ENCODE data around the gene MAPK10.

MAPK10 gene

DNA sequence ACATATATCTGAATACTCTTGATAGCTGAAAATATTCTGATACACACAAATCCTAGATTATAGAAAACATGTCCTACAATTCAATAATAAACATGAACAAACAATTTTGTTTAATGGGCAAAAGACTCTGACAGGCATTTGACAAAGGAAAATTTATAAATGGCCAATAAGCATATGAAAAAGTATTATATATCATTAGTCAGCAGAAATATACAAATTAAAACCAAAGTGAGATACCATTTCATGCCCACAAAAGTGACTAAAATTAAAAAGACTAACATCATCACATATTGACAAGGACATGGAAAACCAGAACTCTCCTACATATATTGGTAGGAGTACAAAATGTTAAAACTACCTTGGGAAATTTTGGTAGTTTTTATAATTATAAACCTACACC, 2.7 kb upstream of the MAPK10 start:
- Histone ChIP-seq H3K4me3 (ENCODE audit: low read length, poor library complexity, severe bottlenecking) (no peak overlapping the region), H3K4me2 (ENCODE audit: low read depth, low read length, poor library complexity, severe bottlenecking) (no peak overlapping the region), H3F3A (ENCODE audit: low read depth) (no peaks in the 10 kb centered on the region), H4K20me1 (ENCODE audit: insufficient read depth, low read length, poor library complexity, severe bottlenecking) (no peaks in the 10 kb centered on the region), H3K27me3 (ENCODE audit: insufficient read depth, low read length, poor library complexity, severe bottlenecking) (no peaks in the 10 kb centered on the region), H3K9me2 (replicated peaks; ENCODE audit: low read depth, low read length) (no peaks in the 10 kb centered on the region), H2AFZ (ENCODE audit: low read length) (no peak overlapping the region), H3K9ac (ENCODE audit: low read depth, low read length, poor library complexity, severe bottlenecking) (no peak overlapping the region), H3K4me1 (ENCODE audit: insufficient read depth, low read length, poor library complexity, severe bottlenecking) (peaks cover 11% of the 10 kb centered on the region), H3K79me2 (ENCODE audit: insufficient read depth, low read length) (no peaks in the 10 kb centered on the region), H3K36me3 (ENCODE audit: insufficient read depth, low read length) (no peaks in the 10 kb centered on the region), H3K9me3 (ENCODE audit: insufficient read depth, low read depth, low read length) (no peaks in the 10 kb centered on the region)
- TF ChIP-seq, protein P1, sequence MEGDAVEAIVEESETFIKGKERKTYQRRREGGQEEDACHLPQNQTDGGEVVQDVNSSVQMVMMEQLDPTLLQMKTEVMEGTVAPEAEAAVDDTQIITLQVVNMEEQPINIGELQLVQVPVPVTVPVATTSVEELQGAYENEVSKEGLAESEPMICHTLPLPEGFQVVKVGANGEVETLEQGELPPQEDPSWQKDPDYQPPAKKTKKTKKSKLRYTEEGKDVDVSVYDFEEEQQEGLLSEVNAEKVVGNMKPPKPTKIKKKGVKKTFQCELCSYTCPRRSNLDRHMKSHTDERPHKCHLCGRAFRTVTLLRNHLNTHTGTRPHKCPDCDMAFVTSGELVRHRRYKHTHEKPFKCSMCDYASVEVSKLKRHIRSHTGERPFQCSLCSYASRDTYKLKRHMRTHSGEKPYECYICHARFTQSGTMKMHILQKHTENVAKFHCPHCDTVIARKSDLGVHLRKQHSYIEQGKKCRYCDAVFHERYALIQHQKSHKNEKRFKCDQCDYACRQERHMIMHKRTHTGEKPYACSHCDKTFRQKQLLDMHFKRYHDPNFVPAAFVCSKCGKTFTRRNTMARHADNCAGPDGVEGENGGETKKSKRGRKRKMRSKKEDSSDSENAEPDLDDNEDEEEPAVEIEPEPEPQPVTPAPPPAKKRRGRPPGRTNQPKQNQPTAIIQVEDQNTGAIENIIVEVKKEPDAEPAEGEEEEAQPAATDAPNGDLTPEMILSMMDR (conservative IDR thresholded peaks at IDR 0.05; ENCODE audit: low read length), result no peak
- no peak for TF ChIP-seq EZH2phosphoT487 (IDR thresholded peaks at IDR 0.05; ENCODE audit: borderline replicate concordance)

DNA sequence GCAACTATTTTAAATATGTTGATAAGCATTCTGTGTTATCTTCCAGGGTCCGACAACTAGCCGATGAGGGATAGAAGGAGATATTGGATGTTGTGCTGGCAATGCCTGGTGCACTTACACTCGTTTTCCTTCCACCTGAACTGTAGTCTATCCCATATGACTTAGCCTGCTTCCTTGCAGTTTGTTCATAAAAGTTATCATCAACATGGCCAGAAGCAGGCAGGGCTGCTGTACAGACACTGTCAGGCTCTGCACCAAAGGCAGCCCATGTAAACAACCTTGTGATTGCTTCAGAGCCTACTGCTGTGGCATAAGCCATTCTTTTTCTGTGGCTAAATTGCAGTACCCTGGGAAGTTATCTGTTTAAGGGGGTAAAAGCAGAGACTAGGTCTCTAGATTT, 1.6 kb downstream of the MAPK10 start:
- Histone ChIP-seq H3K4me3 (ENCODE audit: low read length, poor library complexity, severe bottlenecking) (no peak overlapping the region), H3K9ac (ENCODE audit: low read depth, low read length, poor library complexity, severe bottlenecking) (no peak overlapping the region), H3K4me2 (ENCODE audit: low read depth, low read length, poor library complexity, severe bottlenecking) (no peak overlapping the region), H3K36me3 (ENCODE audit: insufficient read depth, low read length) (no peaks in the 10 kb centered on the region), H3K9me2 (replicated peaks; ENCODE audit: low read depth, low read length) (no peaks in the 10 kb centered on the region), H4K20me1 (ENCODE audit: insufficient read depth, low read length, poor library complexity, severe bottlenecking) (no peaks in the 10 kb centered on the region), H3K27me3 (ENCODE audit: insufficient read depth, low read length, poor library complexity, severe bottlenecking) (no peaks in the 10 kb centered on the region), H3K4me1 (ENCODE audit: insufficient read depth, low read length, poor library complexity, severe bottlenecking) (peaks cover 11% of the 10 kb centered on the region), H3K9me3 (ENCODE audit: insufficient read depth, low read depth, low read length) (no peaks in the 10 kb centered on the region), H3K79me2 (ENCODE audit: insufficient read depth, low read length) (no peaks in the 10 kb centered on the region), H3F3A (ENCODE audit: low read depth) (no peaks in the 10 kb centered on the region), H2AFZ (ENCODE audit: low read length) (no peak overlapping the region)
- TF ChIP-seq, protein P1 (conservative IDR thresholded peaks at IDR 0.05; ENCODE audit: low read length), result no peak
- no peak for TF ChIP-seq EZH2phosphoT487 (IDR thresholded peaks at IDR 0.05; ENCODE audit: borderline replicate concordance)

DNA sequence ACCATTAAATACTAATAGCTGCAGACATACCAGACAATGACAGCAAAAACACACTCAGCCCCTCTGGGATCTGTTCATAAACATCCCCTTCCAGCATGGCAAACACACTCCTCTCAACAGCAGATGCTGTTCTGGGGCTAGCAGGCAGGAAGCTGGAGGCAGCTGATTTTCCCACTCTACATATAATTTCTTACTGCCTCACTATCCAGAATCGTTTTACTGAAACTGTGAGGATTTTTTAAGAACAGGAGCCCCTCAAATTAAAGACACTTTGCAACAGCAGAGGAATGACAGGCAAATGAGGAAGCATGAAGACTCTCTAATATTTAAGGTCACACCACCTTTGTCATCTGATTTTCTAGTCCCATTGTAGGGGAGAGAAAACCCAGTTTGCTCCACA, 2.2 kb downstream of the MAPK10 start:
- Histone ChIP-seq H3K4me2 (ENCODE audit: low read depth, low read length, poor library complexity, severe bottlenecking) (no peak overlapping the region), H3K4me1 (ENCODE audit: insufficient read depth, low read length, poor library complexity, severe bottlenecking) (peaks cover 11% of the 10 kb centered on the region)

More for the DNA sequence above, 2.2 kb downstream of the MAPK10 start:
- Histone ChIP-seq H3K27me3 (ENCODE audit: insufficient read depth, low read length, poor library complexity, severe bottlenecking) (no peaks in the 10 kb centered on the region), H3F3A (ENCODE audit: low read depth) (no peaks in the 10 kb centered on the region), H3K79me2 (ENCODE audit: insufficient read depth, low read length) (no peaks in the 10 kb centered on the region), H3K9me2 (replicated peaks; ENCODE audit: low read depth, low read length) (no peaks in the 10 kb centered on the region), H3K9ac (ENCODE audit: low read depth, low read length, poor library complexity, severe bottlenecking) (no peak overlapping the region), H4K20me1 (ENCODE audit: insufficient read depth, low read length, poor library complexity, severe bottlenecking) (no peaks in the 10 kb centered on the region), H3K9me3 (ENCODE audit: insufficient read depth, low read depth, low read length) (no peaks in the 10 kb centered on the region), H3K4me3 (ENCODE audit: low read length, poor library complexity, severe bottlenecking) (no peak overlapping the region), H2AFZ (ENCODE audit: low read length) (no peak overlapping the region), H3K36me3 (ENCODE audit: insufficient read depth, low read length) (no peaks in the 10 kb centered on the region)
- TF ChIP-seq, protein P1 (conservative IDR thresholded peaks at IDR 0.05; ENCODE audit: low read length), result no peak
- TF ChIP-seq EZH2phosphoT487 (IDR thresholded peaks at IDR 0.05; ENCODE audit: borderline replicate concordance), result no peak

Measured in Loucy (cell line).